ENCODE data around the gene TRAF2. TPM values are rescaled to one million over a fixed set of nuclear protein-coding genes. Genes with fewer than 3 reads are reported as not detected.

Gene TRAF2
- total RNA-seq, 1 donor, result 7.9 TPM

DNA sequence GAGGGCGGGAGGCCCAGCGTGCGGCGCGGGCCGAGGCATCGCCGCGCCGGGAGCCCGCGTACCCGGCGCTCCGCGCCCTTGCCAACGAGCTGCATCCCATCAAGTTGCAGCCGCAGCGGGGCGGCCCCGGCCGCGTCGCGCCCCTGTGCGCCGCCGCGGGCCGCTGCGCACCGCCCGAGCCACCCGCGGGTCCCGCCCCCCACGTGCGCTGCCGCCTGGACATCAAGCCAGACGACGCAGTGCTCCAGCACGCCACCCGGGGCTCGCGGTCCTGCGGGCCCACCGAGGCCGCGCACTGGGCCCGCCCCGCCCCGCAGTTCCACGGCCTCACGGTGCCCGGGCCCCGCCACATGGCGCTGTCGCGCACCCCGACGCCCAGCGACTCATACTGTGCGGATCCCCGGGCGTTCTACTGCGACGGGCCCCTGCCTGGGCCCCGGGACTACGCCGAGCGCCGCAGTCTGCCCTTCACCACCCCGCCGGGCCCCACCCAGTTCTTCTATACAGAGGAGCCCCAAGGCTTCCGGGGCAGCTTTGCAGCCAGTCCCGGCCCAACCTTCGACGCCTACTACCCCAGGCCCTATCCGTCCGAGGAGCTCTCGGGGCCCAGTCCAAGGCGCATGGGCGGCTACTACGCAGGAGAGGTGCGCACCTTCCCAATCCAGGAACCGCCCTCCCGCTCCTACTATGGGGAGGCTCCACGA lies 41.4 kb upstream of the TRAF2 start:
- TF ChIP-seq, protein P1, sequence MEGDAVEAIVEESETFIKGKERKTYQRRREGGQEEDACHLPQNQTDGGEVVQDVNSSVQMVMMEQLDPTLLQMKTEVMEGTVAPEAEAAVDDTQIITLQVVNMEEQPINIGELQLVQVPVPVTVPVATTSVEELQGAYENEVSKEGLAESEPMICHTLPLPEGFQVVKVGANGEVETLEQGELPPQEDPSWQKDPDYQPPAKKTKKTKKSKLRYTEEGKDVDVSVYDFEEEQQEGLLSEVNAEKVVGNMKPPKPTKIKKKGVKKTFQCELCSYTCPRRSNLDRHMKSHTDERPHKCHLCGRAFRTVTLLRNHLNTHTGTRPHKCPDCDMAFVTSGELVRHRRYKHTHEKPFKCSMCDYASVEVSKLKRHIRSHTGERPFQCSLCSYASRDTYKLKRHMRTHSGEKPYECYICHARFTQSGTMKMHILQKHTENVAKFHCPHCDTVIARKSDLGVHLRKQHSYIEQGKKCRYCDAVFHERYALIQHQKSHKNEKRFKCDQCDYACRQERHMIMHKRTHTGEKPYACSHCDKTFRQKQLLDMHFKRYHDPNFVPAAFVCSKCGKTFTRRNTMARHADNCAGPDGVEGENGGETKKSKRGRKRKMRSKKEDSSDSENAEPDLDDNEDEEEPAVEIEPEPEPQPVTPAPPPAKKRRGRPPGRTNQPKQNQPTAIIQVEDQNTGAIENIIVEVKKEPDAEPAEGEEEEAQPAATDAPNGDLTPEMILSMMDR (IDR thresholded peaks at IDR 0.05; ENCODE audit: insufficient read depth, low read length), result no peak
- no peak overlapping the region for H3K4me3 ChIP-seq (ENCODE audit: low read depth, low read length)
- no peak for DNase-seq (ENCODE audit: low read depth)

DNA sequence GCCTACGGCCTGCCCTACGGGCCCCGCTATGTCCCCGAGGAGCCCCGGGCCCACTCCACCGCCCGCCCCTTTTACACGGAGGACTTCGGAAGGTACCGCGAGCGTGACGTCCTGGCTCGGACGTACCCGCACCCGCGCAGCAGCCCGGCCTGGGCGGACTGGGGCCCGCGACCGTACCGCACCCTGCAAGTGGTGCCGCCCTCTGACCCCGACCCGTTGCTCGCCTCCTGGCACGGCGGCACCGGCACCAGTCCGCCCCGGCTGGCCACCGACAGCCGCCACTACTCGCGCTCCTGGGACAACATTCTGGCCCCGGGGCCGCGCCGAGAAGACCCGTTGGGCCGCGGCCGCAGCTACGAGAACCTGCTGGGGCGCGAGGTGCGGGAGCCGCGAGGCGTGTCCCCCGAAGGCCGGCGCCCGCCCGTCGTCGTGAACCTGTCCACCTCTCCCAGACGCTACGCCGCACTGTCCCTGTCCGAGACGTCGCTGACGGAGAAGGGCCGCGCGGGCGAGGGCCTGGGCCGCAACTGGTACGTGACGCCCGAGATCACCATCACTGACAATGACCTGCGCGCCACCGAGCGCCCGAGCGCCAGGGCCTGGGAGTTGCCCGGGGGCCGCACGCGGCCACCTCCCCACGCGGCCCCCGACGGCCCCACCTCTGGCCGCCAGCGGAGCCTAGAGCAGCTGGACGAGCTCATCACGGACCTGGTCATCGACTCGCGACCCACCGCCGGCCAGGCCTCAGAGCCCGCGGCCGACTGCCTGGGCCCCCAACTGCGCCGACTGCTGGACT lies 40.7 kb upstream of the TRAF2 start:
- TF ChIP-seq, protein P1 (IDR thresholded peaks at IDR 0.05; ENCODE audit: insufficient read depth, low read length), result no peak
- no peak for DNase-seq (ENCODE audit: low read depth)
- H3K4me3 ChIP-seq (ENCODE audit: low read depth, low read length), result no peak overlapping the region

DNA sequence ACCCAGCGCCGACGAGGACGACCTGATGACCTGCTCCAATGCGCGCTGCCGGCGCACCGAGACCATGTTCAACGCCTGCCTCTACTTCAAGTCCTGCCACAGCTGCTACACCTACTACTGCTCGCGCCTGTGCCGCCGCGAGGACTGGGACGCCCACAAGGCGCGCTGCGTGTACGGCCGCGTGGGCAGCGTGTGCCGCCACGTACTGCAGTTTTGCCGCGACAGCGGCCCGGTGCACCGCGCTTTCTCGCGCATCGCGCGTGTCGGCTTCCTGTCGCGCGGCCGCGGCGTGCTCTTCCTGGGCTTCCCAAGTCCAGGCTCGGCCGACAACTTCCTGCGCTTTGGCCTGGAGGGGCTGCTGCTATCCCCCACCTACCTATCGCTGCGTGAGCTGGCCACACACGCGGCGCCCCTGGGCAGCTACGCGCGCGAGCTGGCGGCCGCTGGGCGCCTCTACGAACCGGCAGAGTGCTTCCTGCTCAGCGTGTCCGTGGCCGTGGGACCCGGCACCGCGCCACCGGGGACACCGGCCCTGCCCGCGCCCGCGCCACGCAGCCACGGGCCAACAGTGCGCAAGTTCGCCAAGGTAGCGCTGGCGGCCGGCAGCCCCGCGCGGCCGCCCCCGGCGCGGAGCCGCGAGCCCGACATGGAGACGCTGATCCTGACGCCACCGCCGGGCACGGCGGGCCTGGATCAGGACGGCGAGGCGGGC lies 39.8 kb upstream of the TRAF2 start:
- H3K4me3 ChIP-seq (ENCODE audit: low read depth, low read length), result peak overlapping the region; percentile 25
- TF ChIP-seq, protein P1 (IDR thresholded peaks at IDR 0.05; ENCODE audit: insufficient read depth, low read length), result no peak
- DNase-seq (ENCODE audit: low read depth), result no peak

DNA sequence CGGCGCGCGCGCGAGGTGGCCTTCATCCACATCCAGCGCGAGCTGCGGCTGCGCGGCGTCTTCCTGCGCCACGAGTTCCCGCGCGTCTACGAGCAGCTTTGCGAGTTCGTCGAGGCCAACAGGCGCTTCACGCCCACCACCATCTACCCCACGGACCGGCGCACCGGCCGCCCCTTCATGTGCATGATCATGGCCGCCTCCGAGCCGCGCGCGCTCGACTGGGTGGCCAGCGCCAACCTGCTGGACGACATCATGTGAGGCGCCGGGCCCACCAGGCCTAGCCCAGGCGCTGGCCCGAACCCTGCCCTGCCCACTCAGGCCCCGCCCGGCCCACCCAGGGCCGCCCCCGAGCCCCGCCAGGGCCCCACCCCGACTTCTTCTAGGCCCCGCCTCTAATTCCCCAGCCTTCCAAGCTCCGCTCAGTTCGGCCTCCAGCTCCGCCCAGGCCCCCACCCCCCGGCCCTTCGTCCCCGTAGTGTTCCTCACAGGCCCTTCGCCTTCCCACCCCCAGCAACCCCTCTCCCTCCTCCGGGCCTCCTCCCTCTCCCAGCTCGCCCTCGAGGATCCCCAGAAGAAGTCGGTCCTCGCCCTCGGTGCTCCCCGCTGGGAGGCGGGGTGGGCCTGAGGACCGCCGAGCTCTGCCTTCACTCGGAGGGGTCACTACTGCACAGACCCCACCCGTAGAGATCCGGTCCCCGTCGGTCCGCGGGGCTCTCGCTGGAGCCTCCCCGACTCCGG lies 39.1 kb upstream of the TRAF2 start:
- TF ChIP-seq, protein P1 (IDR thresholded peaks at IDR 0.05; ENCODE audit: insufficient read depth, low read length), result no peak
- DNase-seq (ENCODE audit: low read depth), result peak; percentile 74
- peak overlapping the region; percentile 99 for H3K4me3 ChIP-seq (ENCODE audit: low read depth, low read length)

DNA sequence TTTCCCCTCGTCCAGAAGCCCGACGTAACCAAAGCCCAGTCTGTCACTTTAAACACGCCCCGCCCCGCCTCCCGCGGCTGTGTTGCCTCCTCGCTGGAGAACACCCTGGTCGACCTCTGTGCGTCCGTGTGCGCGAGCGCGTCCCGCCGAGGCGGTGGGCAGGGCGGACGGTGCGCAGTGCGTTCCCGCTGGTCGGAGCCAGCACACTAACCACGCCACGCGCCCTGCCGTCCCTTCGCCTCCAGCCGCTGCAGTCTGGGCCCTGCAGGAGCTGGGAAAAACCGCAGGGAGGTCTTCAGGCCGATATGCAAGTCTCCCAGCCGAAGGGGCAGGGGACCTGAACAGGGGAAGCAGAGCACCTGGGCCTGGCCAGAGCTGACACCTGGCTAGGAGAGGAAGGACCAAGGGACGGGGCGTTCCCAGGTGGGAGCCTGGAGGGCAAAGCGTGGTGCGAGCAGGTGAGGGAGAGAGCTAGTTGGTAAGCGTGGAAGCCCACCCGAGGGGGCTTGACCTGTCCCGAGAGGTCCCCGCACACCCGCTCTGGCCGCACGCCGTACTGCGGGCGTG lies 38.4 kb upstream of the TRAF2 start:
- TF ChIP-seq, protein P1 (IDR thresholded peaks at IDR 0.05; ENCODE audit: insufficient read depth, low read length), result no peak
- DNase-seq (ENCODE audit: low read depth), result peak; percentile 81
- H3K4me3 ChIP-seq (ENCODE audit: low read depth, low read length), result peak overlapping the region; percentile 99
